C4-2B (cell line): ENCODE measurements around the gene CCSER1.
"Not testable (repeated sequence)": the region's sequence is repeated elsewhere in the genome, so short reads cannot be mapped to it uniquely, and the experiment has no call there.

ENCODE experiments used
- H3K27ac ChIP-seq: fragments of 450-650 bp; 2 replicates; pipeline ENCODE4 v1.5.1; 2017
- CTCF ChIP-seq: fragments of 450-650 bp; conservative IDR thresholded peaks from 2 replicates; pipeline ENCODE4 v1.5.1; 2017; ENCODE audit warnings: mild to moderate bottlenecking
- ZFX ChIP-seq: fragments of 450-650 bp; IDR thresholded peaks from 2 replicates; pipeline ENCODE4 v1.6.1; 2017

The CCSER1 gene

GRCh38 chr4:91233164-91233563 is 1106.0 kb downstream of the CCSER1 start:
- TF ChIP-seq ZFX (no peak), CTCF (no peak)

GRCh38 chr4:91243132-91243531 is 1115.9 kb downstream of the CCSER1 start:
- H3K27ac ChIP-seq: no peak overlapping the region
- no peak for TF ChIP-seq CTCF
- no peak for TF ChIP-seq ZFX

More at GRCh38 chr4:91233164-91233563, 1106.0 kb downstream of the CCSER1 start:
- no peak overlapping the region for H3K27ac ChIP-seq

- TF ChIP-seq CTCF (no peak), ZFX (no peak)
- no peak overlapping the region for H3K27ac ChIP-seq
These were observed 1128.8 kb downstream of the CCSER1 start for GRCh38 chr4:91256043-91256442.

- no peak overlapping the region for H3K27ac ChIP-seq
- no peak for TF ChIP-seq CTCF
- no peak for TF ChIP-seq ZFX
These were observed 1129.6 kb downstream of the CCSER1 start for GRCh38 chr4:91256751-91257150.

GRCh38 chr4:91257721-91258120 is 1130.5 kb downstream of the CCSER1 start:
- TF ChIP-seq ZFX: no peak
- no peak for TF ChIP-seq CTCF
- no peak overlapping the region for H3K27ac ChIP-seq

DNA sequence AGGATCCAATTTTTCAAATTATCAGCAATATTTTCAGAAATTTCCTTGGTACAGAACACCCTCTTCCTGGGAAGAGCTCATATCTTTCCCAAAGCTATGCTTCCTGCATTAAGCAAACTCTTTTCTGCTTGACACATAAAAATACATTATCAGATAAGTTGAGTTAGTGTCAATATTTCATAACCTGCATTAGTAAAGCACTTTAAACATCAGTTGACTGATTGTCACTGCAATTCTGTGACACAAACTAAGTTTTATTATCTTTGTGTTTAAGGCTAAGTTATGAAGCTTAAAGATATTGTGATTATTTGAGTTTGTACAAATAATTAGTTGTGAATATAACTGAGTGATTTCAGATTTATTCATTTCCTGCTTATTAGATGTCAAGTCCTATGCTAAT is 1131.1 kb downstream of the CCSER1 start:
- H3K27ac ChIP-seq: no peak overlapping the region
- no peak for TF ChIP-seq CTCF
- TF ChIP-seq ZFX: no peak

DNA sequence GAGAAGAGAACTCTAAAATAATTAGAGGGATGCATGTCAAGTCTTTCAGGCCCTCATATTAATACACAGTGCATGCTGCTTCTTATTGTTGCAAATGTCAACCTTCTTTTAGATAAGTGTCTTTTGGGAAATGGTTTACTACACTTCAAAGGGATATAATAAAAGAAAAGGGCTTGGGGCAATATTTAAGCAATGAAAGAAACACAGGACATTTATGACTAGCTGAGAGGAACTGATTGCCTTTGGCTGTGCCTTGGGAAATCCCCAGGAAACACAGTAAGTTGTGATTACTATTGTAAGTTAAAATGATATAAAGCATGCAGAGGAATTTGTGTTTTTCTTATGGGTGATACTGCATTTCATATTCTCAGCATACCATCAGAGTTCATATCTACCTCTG is 1140.3 kb downstream of the CCSER1 start:
- H3K27ac ChIP-seq: no peak overlapping the region
- TF ChIP-seq CTCF: no peak
- TF ChIP-seq ZFX: no peak

DNA sequence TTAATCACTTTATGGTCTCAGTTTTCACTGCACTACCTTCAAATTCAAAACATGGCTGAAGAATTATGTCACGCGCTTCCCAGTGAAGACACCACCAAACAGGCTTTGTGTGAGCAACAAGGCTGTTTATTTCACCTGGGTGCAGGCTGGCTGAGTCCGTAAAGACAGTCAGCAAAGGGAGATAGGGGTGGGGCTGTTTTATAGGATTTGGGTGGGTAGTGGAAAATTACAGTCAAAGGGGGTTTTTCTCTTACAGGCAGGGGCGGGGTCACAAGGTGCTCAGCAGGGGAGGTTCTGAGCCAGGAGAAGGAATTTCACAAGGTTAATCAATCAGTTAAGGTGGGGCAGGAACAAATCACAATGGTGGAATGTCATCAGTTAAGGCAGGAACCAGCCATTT is 1141.3 kb downstream of the CCSER1 start:
- not testable (repeated sequence) for H3K27ac ChIP-seq
